ENCODE data around the gene SCN1B.
A peak's percentile ranks its signal among the peaks of the same experiment; 100 is the strongest.
"Not testable (repeated sequence)": the region's sequence is repeated elsewhere in the genome, so short reads cannot be mapped to it uniquely, and the experiment has no call there.

Gene SCN1B

GRCh38 chr19:35045667-35046300 lies 15.5 kb downstream of the SCN1B start:
- peak; percentile 39 for DNase-seq
- no peaks in the 10 kb centered on the region for H3K79me2 ChIP-seq (ENCODE audit: low read length)
- no peak overlapping the region for H3K4me2 ChIP-seq (ENCODE audit: low read depth, low read length)
- no peak overlapping the region for H3K27ac ChIP-seq (ENCODE audit: low read length)
- TF ChIP-seq EZH2phosphoT487 (IDR thresholded peaks at IDR 0.05; ENCODE audit: low read length) (no peak), CTCF (IDR thresholded peaks at IDR 0.05; ENCODE audit: low read length) (peak; percentile 39)
- 0 out of 2 replicates have a peak, but pooled peaks cover 2% of the 10 kb centered on the region for H4K20me1 ChIP-seq (ENCODE audit: insufficient read depth, low read length)
- peaks cover 81% of the 10 kb centered on the region for H3K27me3 ChIP-seq (replicated peaks; ENCODE audit: insufficient read depth, low read length)
- no peaks in the 10 kb centered on the region for H3K9me2 ChIP-seq (replicated peaks; ENCODE audit: insufficient read depth, low read length)
- no peaks in the 10 kb centered on the region for H3F3A ChIP-seq (ENCODE audit: insufficient read depth, low read length)
- no peaks in the 10 kb centered on the region for H3K36me3 ChIP-seq (replicated peaks; ENCODE audit: insufficient read depth, low read length)
- no peak overlapping the region for H3K9ac ChIP-seq (ENCODE audit: low read length)
- H3K4me3 ChIP-seq (ENCODE audit: low read length) = no peak overlapping the region
- H3K4me1 ChIP-seq (ENCODE audit: low read length) = no peaks in the 10 kb centered on the region
- H3K9me3 ChIP-seq (replicated peaks; ENCODE audit: insufficient read depth, low read length) = no peaks in the 10 kb centered on the region
- no peak overlapping the region for H2AFZ ChIP-seq (ENCODE audit: low read length)

- peaks cover 81% of the 10 kb centered on the region for H3K27me3 ChIP-seq (replicated peaks; ENCODE audit: insufficient read depth, low read length)
- H3K4me2 ChIP-seq (ENCODE audit: low read depth, low read length) = no peak overlapping the region
- H4K20me1 ChIP-seq (ENCODE audit: insufficient read depth, low read length) = 0 out of 2 replicates have a peak, but pooled peaks cover 2% of the 10 kb centered on the region
- H3K4me3 ChIP-seq (ENCODE audit: low read length) = no peak overlapping the region
- H3K79me2 ChIP-seq (ENCODE audit: low read length) = no peaks in the 10 kb centered on the region
- TF ChIP-seq EZH2phosphoT487 (IDR thresholded peaks at IDR 0.05; ENCODE audit: low read length) (no peak), EZH2 (optimal IDR thresholded peaks at IDR 0.05; ENCODE audit: low read depth, low read length) (no peak)
- H3K27ac ChIP-seq (ENCODE audit: low read length) = no peak overlapping the region
- H3K9me3 ChIP-seq (replicated peaks; ENCODE audit: insufficient read depth, low read length) = no peaks in the 10 kb centered on the region
- no peaks in the 10 kb centered on the region for H3K36me3 ChIP-seq (replicated peaks; ENCODE audit: insufficient read depth, low read length)
- DNase-seq = no peak
- no peaks in the 10 kb centered on the region for H3K9me2 ChIP-seq (replicated peaks; ENCODE audit: insufficient read depth, low read length)
- H3K4me1 ChIP-seq (ENCODE audit: low read length) = no peaks in the 10 kb centered on the region
- no peaks in the 10 kb centered on the region for H3F3A ChIP-seq (ENCODE audit: insufficient read depth, low read length)
- no peak overlapping the region for H3K9ac ChIP-seq (ENCODE audit: low read length)
- no peak overlapping the region for H2AFZ ChIP-seq (ENCODE audit: low read length)
Observed at GRCh38 chr19:35046461-35046860, 16.2 kb downstream of the SCN1B start.

- no peaks in the 10 kb centered on the region for H3K4me1 ChIP-seq (ENCODE audit: low read length)
- DNase-seq = no peak
- no peaks in the 10 kb centered on the region for H3K9me3 ChIP-seq (replicated peaks; ENCODE audit: insufficient read depth, low read length)
- H3K9ac ChIP-seq (ENCODE audit: low read length) = no peak overlapping the region
- no peaks in the 10 kb centered on the region for H3F3A ChIP-seq (ENCODE audit: insufficient read depth, low read length)
- H3K4me2 ChIP-seq (ENCODE audit: low read depth, low read length) = no peak overlapping the region
- TF ChIP-seq EZH2 (optimal IDR thresholded peaks at IDR 0.05; ENCODE audit: low read depth, low read length) (no peak), EZH2phosphoT487 (IDR thresholded peaks at IDR 0.05; ENCODE audit: low read length) (no peak), CTCF (IDR thresholded peaks at IDR 0.05; ENCODE audit: low read length) (no peak)
- H4K20me1 ChIP-seq (ENCODE audit: insufficient read depth, low read length) = 0 out of 2 replicates have a peak, but pooled peaks cover 2% of the 10 kb centered on the region
- H3K27me3 ChIP-seq (replicated peaks; ENCODE audit: insufficient read depth, low read length) = peaks cover 77% of the 10 kb centered on the region
- no peak overlapping the region for H2AFZ ChIP-seq (ENCODE audit: low read length)
- no peak overlapping the region for H3K4me3 ChIP-seq (ENCODE audit: low read length)
- H3K27ac ChIP-seq (ENCODE audit: low read length) = no peak overlapping the region
- no peaks in the 10 kb centered on the region for H3K79me2 ChIP-seq (ENCODE audit: low read length)
- no peaks in the 10 kb centered on the region for H3K36me3 ChIP-seq (replicated peaks; ENCODE audit: insufficient read depth, low read length)
- no peaks in the 10 kb centered on the region for H3K9me2 ChIP-seq (replicated peaks; ENCODE audit: insufficient read depth, low read length)
Observed at GRCh38 chr19:35048911-35049411, 18.7 kb downstream of the SCN1B start.

GRCh38 chr19:35049456-35049855 lies 19.2 kb downstream of the SCN1B start:
- no peaks in the 10 kb centered on the region for H3F3A ChIP-seq (ENCODE audit: insufficient read depth, low read length)
- H3K27ac ChIP-seq (ENCODE audit: low read length) = no peak overlapping the region
- H3K36me3 ChIP-seq (replicated peaks; ENCODE audit: insufficient read depth, low read length) = no peaks in the 10 kb centered on the region
- peaks cover 75% of the 10 kb centered on the region for H3K27me3 ChIP-seq (replicated peaks; ENCODE audit: insufficient read depth, low read length)
- no peak for DNase-seq
- no peak overlapping the region for H2AFZ ChIP-seq (ENCODE audit: low read length)
- H3K4me2 ChIP-seq (ENCODE audit: low read depth, low read length) = no peak overlapping the region
- H3K9me3 ChIP-seq (replicated peaks; ENCODE audit: insufficient read depth, low read length) = no peaks in the 10 kb centered on the region
- no peaks in the 10 kb centered on the region for H3K9me2 ChIP-seq (replicated peaks; ENCODE audit: insufficient read depth, low read length)
- 0 out of 2 replicates have a peak, but pooled peaks cover 2% of the 10 kb centered on the region for H4K20me1 ChIP-seq (ENCODE audit: insufficient read depth, low read length)
- H3K9ac ChIP-seq (ENCODE audit: low read length) = no peak overlapping the region
- H3K4me3 ChIP-seq (ENCODE audit: low read length) = no peak overlapping the region
- no peaks in the 10 kb centered on the region for H3K4me1 ChIP-seq (ENCODE audit: low read length)
- H3K79me2 ChIP-seq (ENCODE audit: low read length) = no peaks in the 10 kb centered on the region
- TF ChIP-seq EZH2 (optimal IDR thresholded peaks at IDR 0.05; ENCODE audit: low read depth, low read length) (no peak), CTCF (IDR thresholded peaks at IDR 0.05; ENCODE audit: low read length) (no peak), EZH2phosphoT487 (IDR thresholded peaks at IDR 0.05; ENCODE audit: low read length) (no peak)

- not testable (repeated sequence) for H3K4me2 ChIP-seq (ENCODE audit: low read depth, low read length); H3K27ac ChIP-seq (ENCODE audit: low read length); H3K4me3 ChIP-seq (ENCODE audit: low read length); H2AFZ ChIP-seq (ENCODE audit: low read length); H3K79me2 ChIP-seq (ENCODE audit: low read length); H3F3A ChIP-seq (ENCODE audit: insufficient read depth, low read length); H3K9me3 ChIP-seq (replicated peaks; ENCODE audit: insufficient read depth, low read length); H3K36me3 ChIP-seq (replicated peaks; ENCODE audit: insufficient read depth, low read length); H3K9ac ChIP-seq (ENCODE audit: low read length); H3K9me2 ChIP-seq (replicated peaks; ENCODE audit: insufficient read depth, low read length); H3K4me1 ChIP-seq (ENCODE audit: low read length); H4K20me1 ChIP-seq (ENCODE audit: insufficient read depth, low read length); DNase-seq
- H3K27me3 ChIP-seq (replicated peaks; ENCODE audit: insufficient read depth, low read length) = peaks cover 66% of the 10 kb centered on the region
Observed at GRCh38 chr19:35050662-35051061, 20.4 kb downstream of the SCN1B start.
